Transverse colon (tissue), 3 donors: ENCODE results near the gene PITPNM2.

Experiments used
- EP300 ChIP-seq: sonication (generic); formaldehyde crosslinking; IDR thresholded peaks from one replicate; pipeline ENCODE4 v1.6.1; 2017; ENCODE audit warnings: antibody characterized with exemption, low read depth
- TF ChIP-seq, protein P1 (sequence below), 5 experiments: fragments of 200-600 bp in 3 of 5; fragments of 450-650 bp in 2 of 5; sonication (generic) in 3 of 5; IDR thresholded peaks; 1 replicate in 2 of 5; 2 replicates in 3 of 5; pipeline ENCODE4 v1.5.1; 2016 to 2017; ENCODE audit warnings: antibody characterized with exemption in 5 of 5, inconsistent platforms in 3 of 5, mild to moderate bottlenecking in 2 of 5, moderate library complexity in 1 of 5

DNA sequence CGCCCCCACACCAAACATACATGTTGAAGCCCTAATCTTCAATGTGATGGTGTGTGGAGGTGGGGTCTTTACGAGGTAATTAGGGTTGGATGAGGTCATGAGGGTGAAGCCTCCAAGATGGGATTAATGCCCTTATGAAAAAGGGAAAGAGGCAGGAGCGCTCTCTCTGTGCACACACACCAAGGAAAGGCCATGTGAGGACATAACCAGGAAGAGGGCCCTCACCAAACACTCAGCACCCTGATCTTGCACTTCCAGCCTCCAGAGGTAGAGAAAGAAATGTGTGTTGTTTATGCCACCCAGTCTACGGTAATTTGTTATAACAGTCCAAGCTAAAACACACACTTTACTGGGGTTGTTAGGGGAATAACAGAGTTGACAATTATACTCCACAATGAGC is 14.6 kb upstream of the PITPNM2 start:
- TF ChIP-seq, protein P1, sequence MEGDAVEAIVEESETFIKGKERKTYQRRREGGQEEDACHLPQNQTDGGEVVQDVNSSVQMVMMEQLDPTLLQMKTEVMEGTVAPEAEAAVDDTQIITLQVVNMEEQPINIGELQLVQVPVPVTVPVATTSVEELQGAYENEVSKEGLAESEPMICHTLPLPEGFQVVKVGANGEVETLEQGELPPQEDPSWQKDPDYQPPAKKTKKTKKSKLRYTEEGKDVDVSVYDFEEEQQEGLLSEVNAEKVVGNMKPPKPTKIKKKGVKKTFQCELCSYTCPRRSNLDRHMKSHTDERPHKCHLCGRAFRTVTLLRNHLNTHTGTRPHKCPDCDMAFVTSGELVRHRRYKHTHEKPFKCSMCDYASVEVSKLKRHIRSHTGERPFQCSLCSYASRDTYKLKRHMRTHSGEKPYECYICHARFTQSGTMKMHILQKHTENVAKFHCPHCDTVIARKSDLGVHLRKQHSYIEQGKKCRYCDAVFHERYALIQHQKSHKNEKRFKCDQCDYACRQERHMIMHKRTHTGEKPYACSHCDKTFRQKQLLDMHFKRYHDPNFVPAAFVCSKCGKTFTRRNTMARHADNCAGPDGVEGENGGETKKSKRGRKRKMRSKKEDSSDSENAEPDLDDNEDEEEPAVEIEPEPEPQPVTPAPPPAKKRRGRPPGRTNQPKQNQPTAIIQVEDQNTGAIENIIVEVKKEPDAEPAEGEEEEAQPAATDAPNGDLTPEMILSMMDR (IDR thresholded peaks at IDR 0.05): no peak
- TF ChIP-seq EP300: no peak
